Cardiac muscle cell (in vitro differentiated cells and primary cell): ENCODE measurements around the gene CACNA2D4. TPM values are rescaled to one million over a fixed set of nuclear protein-coding genes. Genes with fewer than 3 reads are reported as not detected.
A peak's percentile ranks its signal among the peaks of the same experiment; 100 is the strongest.

Experiments used
- DNase-seq, 2 donors: peaks; one replicate each; pipeline versions ENCODE4 v3.0.0 to v3.0.0-alpha.2; 2010 to 2017; ENCODE audit warnings: low read depth in 1 of 2, low spot score in 1 of 2
- H3K27ac ChIP-seq: fragments of 200-600 bp; sonication (generic); 2 replicates; pipeline ENCODE4 v1.5.1; 2016
- H3K27me3 ChIP-seq: fragments of 200-600 bp; sonication (generic); 2 replicates; pipeline ENCODE4 v1.6.0; 2016; ENCODE audit warnings: control low read depth
- H3K36me3 ChIP-seq: fragments of 200-600 bp; sonication (generic); 2 replicates; pipeline ENCODE4 v1.5.1; 2016; ENCODE audit warnings: control low read depth
- H3K4me1 ChIP-seq: fragments of 200-600 bp; sonication (generic); 2 replicates; pipeline ENCODE4 v1.8.1; 2017; ENCODE audit warnings: low read depth, mild to moderate bottlenecking, mixed run types
- H3K4me3 ChIP-seq: fragments of 200-600 bp; sonication (generic); 2 replicates; pipeline ENCODE4 v1.5.1; 2016; ENCODE audit warnings: mild to moderate bottlenecking
- H3K9me3 ChIP-seq: fragments of 200-600 bp; sonication (generic); 2 replicates; pipeline ENCODE4 v1.5.1; 2017; ENCODE audit warnings: low read depth, mild to moderate bottlenecking, control low read depth
- polyA plus RNA-seq: library from polyadenylated mRNA; unstranded; fragments of >200 nt; fragmentation: Nextera tagmentation; extraction: Ambion mirVana; gene quantifications from 2 replicates; pipeline ENCODE4 v1.2.1, GENCODE V29; 2016
- total RNA-seq: library from RNA; depleted of rRNA; stranded (reverse); fragments of >200 nt; gene quantifications from 2 replicates; pipeline ENCODE4 v1.2.3, GENCODE V29; 2016
- TF ChIP-seq, protein P1 (sequence below): IDR thresholded peaks from 2 replicates; pipeline ENCODE4 v1.5.1; 2012; ENCODE audit warnings: low read depth, mild to moderate bottlenecking, low read length

Gene CACNA2D4
- total and polyA plus RNA-seq, 2 experiments from 2014 or later: 0.39 to 1.3 TPM

DNA sequence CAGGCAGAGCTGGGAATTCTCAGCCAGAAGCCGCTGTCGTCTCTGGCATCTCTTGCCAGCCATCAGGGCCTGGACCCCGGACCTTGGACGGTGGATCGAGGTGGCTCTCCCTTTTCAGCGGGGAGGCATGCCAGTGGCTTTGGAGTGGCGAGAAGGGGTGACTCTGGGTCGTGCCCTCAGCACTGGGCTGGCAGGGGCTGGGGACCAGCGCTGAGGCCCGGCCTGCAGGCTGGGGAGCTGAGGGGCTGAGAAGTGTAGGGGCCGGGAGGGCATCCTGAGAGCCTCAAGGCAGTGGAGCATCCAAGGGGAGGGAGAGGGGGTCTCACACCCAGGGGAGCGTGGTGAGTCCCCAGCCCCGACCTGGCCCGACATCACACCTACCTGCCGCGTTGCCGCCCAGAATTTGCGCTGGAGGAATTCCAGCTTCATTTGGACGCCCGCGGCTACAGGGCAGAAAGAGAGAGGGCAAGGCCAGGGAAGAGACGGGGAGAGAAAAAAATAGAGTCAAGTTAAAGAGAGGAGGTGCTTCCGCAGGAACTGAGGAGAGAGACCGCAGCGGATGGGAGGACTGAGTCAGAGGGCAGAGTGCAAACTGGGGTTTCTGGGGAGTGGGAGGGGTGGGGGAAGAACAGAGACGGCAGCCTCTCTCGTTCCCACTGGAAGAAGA, 107.0 kb downstream of the CACNA2D4 start:
- DNase-seq: peak in 1 of 2 donors; percentile 69
- Histone ChIP-seq H3K27ac (no peak overlapping the region), H3K4me3 (no peak overlapping the region), H3K36me3 (no peaks in the 10 kb centered on the region), H3K27me3 (no peaks in the 10 kb centered on the region), H3K9me3 (no peaks in the 10 kb centered on the region), H3K4me1 (no peaks in the 10 kb centered on the region)
- TF ChIP-seq, protein P1, sequence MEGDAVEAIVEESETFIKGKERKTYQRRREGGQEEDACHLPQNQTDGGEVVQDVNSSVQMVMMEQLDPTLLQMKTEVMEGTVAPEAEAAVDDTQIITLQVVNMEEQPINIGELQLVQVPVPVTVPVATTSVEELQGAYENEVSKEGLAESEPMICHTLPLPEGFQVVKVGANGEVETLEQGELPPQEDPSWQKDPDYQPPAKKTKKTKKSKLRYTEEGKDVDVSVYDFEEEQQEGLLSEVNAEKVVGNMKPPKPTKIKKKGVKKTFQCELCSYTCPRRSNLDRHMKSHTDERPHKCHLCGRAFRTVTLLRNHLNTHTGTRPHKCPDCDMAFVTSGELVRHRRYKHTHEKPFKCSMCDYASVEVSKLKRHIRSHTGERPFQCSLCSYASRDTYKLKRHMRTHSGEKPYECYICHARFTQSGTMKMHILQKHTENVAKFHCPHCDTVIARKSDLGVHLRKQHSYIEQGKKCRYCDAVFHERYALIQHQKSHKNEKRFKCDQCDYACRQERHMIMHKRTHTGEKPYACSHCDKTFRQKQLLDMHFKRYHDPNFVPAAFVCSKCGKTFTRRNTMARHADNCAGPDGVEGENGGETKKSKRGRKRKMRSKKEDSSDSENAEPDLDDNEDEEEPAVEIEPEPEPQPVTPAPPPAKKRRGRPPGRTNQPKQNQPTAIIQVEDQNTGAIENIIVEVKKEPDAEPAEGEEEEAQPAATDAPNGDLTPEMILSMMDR: no peak

GRCh38 chr12:1810931-1811280, 107.5 kb downstream of the CACNA2D4 start:
- TF ChIP-seq, protein P1: no peak
- Histone ChIP-seq H3K4me1 (no peaks in the 10 kb centered on the region), H3K36me3 (no peaks in the 10 kb centered on the region), H3K9me3 (no peaks in the 10 kb centered on the region), H3K27ac (no peak overlapping the region), H3K27me3 (no peaks in the 10 kb centered on the region), H3K4me3 (no peak overlapping the region)
- DNase-seq: no peak

- H3K27me3 ChIP-seq: no peaks in the 10 kb centered on the region
- DNase-seq: peak in 1 of 2 donors; percentile 70
- H3K27ac ChIP-seq: no peak overlapping the region
- H3K4me1 ChIP-seq: no peaks in the 10 kb centered on the region
- TF ChIP-seq, protein P1: no peak
- H3K36me3 ChIP-seq: no peaks in the 10 kb centered on the region
- no peaks in the 10 kb centered on the region for H3K9me3 ChIP-seq
- H3K4me3 ChIP-seq: no peak overlapping the region
Measured at GRCh38 chr12:1810201-1810930, 108.1 kb downstream of the CACNA2D4 start.

DNA sequence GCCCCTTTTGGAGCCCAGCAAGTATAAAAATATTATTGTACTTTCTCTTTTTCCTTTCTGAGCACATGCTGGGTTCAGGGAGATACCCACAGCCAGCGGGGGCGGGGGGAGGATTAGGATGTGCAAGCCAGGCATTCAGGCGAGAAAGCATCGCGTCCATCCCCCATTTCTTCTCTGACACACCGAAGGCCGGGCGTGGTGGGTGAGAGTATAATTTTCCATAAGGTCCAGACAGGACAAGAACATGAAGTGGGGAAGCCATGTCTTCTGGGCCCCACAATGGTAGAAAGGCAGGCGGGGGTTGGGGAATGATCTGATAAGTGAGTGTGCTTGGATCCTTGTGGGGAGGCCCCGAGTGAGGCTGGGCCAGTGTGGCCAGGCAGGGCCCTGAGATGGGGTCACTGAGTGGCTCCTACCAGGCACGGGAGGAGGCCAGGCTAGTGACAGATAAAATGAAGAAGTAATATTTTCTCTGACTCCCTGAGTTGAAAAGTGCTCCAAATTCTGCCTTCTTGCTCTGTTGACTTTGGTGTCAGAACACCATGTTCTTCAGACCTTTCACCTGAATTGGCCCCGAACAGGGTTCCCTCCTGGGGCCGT, 108.8 kb downstream of the CACNA2D4 start:
- no peaks in the 10 kb centered on the region for H3K9me3 ChIP-seq
- TF ChIP-seq, protein P1: no peak
- DNase-seq: no peak
- no peaks in the 10 kb centered on the region for H3K4me1 ChIP-seq
- no peak overlapping the region for H3K27ac ChIP-seq
- no peaks in the 10 kb centered on the region for H3K27me3 ChIP-seq
- no peaks in the 10 kb centered on the region for H3K36me3 ChIP-seq
- H3K4me3 ChIP-seq: no peak overlapping the region

- no peak overlapping the region for H3K27ac ChIP-seq
- H3K4me3 ChIP-seq: no peak overlapping the region
- no peaks in the 10 kb centered on the region for H3K9me3 ChIP-seq
- no peaks in the 10 kb centered on the region for H3K4me1 ChIP-seq
- H3K36me3 ChIP-seq: no peaks in the 10 kb centered on the region
- H3K27me3 ChIP-seq: no peaks in the 10 kb centered on the region
- TF ChIP-seq, protein P1: no peak
- DNase-seq: no peak
Measured at GRCh38 chr12:1808798-1809480, 109.5 kb downstream of the CACNA2D4 start.
